Cardiac muscle cell (in vitro differentiated cells and primary cell): Measurements from ENCODE around the gene DHFR2. TPM values are rescaled to one million over a fixed set of nuclear protein-coding genes. Genes with fewer than 3 reads are reported as not detected.
"Not testable (repeated sequence)": the region's sequence is repeated elsewhere in the genome, so short reads cannot be mapped to it uniquely, and the experiment has no call there.

Experiments
- DNase-seq, 2 donors: peaks; one replicate each; pipeline versions ENCODE4 v3.0.0 to v3.0.0-alpha.2; 2010 to 2017; ENCODE audit warnings: low read depth in 1 of 2, low spot score in 1 of 2
- H3K27ac ChIP-seq: fragments of 200-600 bp; sonication (generic); 2 replicates; pipeline ENCODE4 v1.5.1; 2016
- H3K27me3 ChIP-seq: fragments of 200-600 bp; sonication (generic); 2 replicates; pipeline ENCODE4 v1.6.0; 2016; ENCODE audit warnings: control low read depth
- H3K36me3 ChIP-seq: fragments of 200-600 bp; sonication (generic); 2 replicates; pipeline ENCODE4 v1.5.1; 2016; ENCODE audit warnings: control low read depth
- H3K4me1 ChIP-seq: fragments of 200-600 bp; sonication (generic); 2 replicates; pipeline ENCODE4 v1.8.1; 2017; ENCODE audit warnings: low read depth, mild to moderate bottlenecking, mixed run types
- H3K4me3 ChIP-seq: fragments of 200-600 bp; sonication (generic); 2 replicates; pipeline ENCODE4 v1.5.1; 2016; ENCODE audit warnings: mild to moderate bottlenecking
- H3K9me3 ChIP-seq: fragments of 200-600 bp; sonication (generic); 2 replicates; pipeline ENCODE4 v1.5.1; 2017; ENCODE audit warnings: low read depth, mild to moderate bottlenecking, control low read depth
- polyA plus RNA-seq: library from polyadenylated mRNA; unstranded; fragments of >200 nt; fragmentation: Nextera tagmentation; extraction: Ambion mirVana; gene quantifications from 2 replicates; pipeline ENCODE4 v1.2.1, GENCODE V29; 2016
- total RNA-seq: library from RNA; depleted of rRNA; stranded (reverse); fragments of >200 nt; gene quantifications from 2 replicates; pipeline ENCODE4 v1.2.3, GENCODE V29; 2016
- TF ChIP-seq, protein P1 (sequence below): IDR thresholded peaks from 2 replicates; pipeline ENCODE4 v1.5.1; 2012; ENCODE audit warnings: low read depth, mild to moderate bottlenecking, low read length

The DHFR2 gene
- total and polyA plus RNA-seq, 2 experiments from 2014 or later: 1.5 to 3.4 TPM

DNA sequence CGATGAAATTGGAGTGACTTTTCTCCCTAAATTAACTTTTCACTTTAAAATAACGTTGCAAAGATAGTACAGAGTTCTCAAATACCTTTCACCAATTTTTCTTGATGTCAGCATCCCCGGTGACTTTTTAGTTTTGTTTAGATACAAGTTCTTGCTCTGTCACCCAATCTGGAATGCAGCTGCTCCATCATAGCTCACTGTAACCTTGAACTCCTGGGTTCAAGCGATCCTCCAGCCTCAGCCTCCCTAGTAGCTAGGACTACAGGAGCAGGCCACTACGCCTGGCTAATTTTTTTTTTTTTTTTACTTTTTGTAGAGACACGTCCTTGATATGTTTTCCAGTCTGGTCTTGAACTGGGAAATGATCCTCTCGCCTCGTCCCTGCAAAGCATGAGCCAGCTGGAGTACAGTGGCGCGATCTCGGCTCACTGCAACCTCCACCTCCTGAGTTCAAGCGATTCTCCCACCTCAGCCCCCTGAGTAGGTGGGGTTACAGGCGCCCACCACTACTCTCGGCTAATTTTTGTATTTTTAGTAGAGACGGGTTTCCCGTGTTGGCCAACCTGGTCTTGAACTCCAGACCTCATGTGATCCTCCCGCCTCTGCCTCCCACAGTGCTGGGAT, 892 bp upstream of the DHFR2 start:
- peaks cover 12% of the 10 kb centered on the region for H3K4me1 ChIP-seq
- H3K27me3 ChIP-seq: no peaks in the 10 kb centered on the region
- peak overlapping the region; percentile 88 for H3K4me3 ChIP-seq
- no peaks in the 10 kb centered on the region for H3K36me3 ChIP-seq
- TF ChIP-seq, protein P1, sequence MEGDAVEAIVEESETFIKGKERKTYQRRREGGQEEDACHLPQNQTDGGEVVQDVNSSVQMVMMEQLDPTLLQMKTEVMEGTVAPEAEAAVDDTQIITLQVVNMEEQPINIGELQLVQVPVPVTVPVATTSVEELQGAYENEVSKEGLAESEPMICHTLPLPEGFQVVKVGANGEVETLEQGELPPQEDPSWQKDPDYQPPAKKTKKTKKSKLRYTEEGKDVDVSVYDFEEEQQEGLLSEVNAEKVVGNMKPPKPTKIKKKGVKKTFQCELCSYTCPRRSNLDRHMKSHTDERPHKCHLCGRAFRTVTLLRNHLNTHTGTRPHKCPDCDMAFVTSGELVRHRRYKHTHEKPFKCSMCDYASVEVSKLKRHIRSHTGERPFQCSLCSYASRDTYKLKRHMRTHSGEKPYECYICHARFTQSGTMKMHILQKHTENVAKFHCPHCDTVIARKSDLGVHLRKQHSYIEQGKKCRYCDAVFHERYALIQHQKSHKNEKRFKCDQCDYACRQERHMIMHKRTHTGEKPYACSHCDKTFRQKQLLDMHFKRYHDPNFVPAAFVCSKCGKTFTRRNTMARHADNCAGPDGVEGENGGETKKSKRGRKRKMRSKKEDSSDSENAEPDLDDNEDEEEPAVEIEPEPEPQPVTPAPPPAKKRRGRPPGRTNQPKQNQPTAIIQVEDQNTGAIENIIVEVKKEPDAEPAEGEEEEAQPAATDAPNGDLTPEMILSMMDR: no peak
- H3K9me3 ChIP-seq: no peaks in the 10 kb centered on the region
- no peak for DNase-seq
- peak overlapping the region; percentile 94 for H3K27ac ChIP-seq

DNA sequence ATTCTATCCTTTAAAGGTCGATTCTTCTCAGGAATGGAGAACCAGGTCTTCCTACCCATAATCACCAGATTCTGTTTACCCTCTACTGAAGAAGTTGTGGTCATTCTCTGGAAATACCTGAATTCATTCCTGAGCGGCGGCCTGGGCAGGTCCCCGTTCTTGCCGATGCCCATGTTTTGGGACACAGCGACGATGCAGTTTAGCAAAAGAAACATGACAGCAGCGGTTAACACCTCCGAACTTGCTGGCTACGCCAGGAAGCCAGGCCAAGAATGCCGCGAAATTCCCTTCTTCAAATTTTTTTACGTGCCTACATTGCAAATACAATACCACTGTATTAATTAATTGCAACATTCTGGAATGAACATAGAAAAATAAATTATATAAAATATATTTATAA, 1.4 kb downstream of the DHFR2 start:
- no peak overlapping the region for H3K27ac ChIP-seq
- no peaks in the 10 kb centered on the region for H3K9me3 ChIP-seq
- no peak for DNase-seq
- TF ChIP-seq, protein P1: no peak
- peaks cover 12% of the 10 kb centered on the region for H3K4me1 ChIP-seq
- no peaks in the 10 kb centered on the region for H3K27me3 ChIP-seq
- H3K36me3 ChIP-seq: no peaks in the 10 kb centered on the region
- no peak overlapping the region for H3K4me3 ChIP-seq

DNA sequence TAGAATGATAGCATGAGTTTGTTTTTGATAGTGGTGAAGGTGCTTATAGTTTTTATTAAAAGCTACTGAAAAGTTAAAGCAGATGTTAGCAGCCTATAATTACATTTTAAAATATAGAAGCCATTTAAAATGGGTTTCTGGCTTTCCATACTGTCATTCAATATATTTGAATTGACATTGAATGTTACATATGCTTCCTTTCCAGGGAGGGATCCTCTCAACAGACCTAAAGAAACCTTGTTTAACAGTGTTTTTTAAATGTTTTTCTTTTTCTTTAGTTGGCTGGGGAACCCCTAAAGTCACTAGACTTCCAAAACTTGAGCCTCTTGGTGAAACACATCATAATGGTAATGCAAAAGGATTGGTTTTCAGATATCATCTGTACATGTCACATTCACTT, 12.2 kb downstream of the DHFR2 start:
- no peak overlapping the region for H3K27ac ChIP-seq
- no peak for DNase-seq
- H3K36me3 ChIP-seq: peaks cover 7% of the 10 kb centered on the region
- no peaks in the 10 kb centered on the region for H3K9me3 ChIP-seq
- H3K4me1 ChIP-seq: no peaks in the 10 kb centered on the region
- no peaks in the 10 kb centered on the region for H3K27me3 ChIP-seq
- TF ChIP-seq, protein P1: no peak
- H3K4me3 ChIP-seq: no peak overlapping the region

DNA sequence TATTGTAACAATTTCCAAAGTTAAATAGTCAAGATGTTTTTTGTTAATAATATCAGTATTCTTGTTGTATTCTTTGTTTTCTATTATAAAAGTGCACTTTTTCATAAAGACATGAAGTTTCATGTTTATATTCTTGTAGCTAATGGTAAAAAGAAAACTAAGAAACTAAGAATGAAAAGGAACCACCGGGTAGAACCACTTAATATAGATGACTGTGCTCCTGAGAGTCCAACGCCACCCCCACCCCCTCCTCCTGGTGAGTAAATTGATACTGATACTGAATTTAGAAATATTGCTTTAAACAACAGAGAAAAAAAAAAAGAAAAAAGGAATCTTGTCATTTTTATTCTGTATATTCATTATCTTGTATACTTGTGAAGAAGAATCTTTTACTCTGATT, 13.4 kb downstream of the DHFR2 start:
- H3K27me3 ChIP-seq: no peaks in the 10 kb centered on the region
- no peaks in the 10 kb centered on the region for H3K4me1 ChIP-seq
- no peak overlapping the region for H3K27ac ChIP-seq
- no peak overlapping the region for H3K4me3 ChIP-seq
- no peaks in the 10 kb centered on the region for H3K9me3 ChIP-seq
- DNase-seq: no peak
- H3K36me3 ChIP-seq: peaks cover 7% of the 10 kb centered on the region
- TF ChIP-seq, protein P1: no peak

DNA sequence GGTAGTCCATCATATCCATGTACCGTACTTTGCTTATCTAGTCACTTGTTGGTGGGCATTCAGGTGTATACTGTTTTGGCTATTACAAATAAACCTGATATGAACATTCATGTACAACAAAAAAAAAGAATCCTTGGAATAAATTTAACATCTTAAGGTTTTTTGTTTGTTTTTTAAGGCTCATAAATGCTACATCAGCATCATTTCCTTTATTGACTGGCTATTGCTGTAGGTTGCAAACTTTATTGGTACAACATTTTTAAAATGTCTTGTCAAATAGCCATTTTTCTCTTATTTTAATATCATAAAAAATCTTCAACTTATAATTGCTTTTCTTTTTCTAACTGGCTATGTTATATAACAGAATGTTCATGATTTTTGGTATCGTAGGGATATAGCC, 16.2 kb downstream of the DHFR2 start:
- Histone ChIP-seq H3K4me3 (no peak overlapping the region), H3K27me3 (no peaks in the 10 kb centered on the region), H3K4me1 (no peaks in the 10 kb centered on the region), H3K27ac (no peak overlapping the region), H3K36me3 (peaks cover 4% of the 10 kb centered on the region), H3K9me3 (no peaks in the 10 kb centered on the region)
- DNase-seq: no peak
- TF ChIP-seq, protein P1: no peak

DNA sequence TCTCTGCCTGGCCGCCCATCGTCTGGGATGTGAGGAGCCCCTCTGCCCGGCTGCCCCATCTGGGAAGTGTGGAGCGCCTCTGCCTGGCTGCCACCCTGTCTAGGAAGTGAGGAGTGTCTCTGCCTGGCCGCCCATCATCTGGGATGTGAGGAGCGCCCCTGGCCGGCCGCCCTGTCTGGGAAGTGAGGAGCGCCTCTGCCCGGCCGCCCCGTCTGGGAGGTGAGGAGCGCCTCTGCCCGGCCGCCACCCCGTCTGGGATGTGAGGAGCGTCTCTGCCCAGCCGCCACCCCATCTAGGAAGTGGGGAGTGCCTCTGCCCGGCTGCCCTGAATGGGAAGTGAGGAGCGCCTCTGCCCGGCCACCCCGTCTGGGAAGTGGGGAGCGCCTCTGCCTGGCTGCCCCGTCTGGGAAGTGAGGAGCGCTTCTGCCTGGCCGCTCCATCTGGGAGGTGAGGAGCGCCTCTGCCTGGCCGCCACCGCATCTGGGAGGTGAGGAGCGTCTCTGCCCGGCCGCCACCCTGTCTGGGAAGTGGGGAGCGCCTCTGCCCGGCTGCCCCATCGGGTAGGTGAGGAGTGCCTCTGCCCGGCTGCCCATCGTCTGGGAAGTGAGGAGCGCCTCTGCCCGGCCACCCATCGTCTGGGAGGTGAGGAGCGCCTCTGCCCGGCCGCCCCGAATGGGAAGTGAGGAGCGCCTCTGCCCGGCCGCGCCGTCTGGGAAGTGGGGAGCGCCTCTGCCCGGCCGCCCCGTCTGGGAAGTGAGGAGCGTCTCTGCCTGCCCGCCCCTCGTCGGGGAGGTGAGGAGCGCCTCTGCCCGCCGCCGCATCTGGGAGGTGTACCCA, 18.4 kb downstream of the DHFR2 start:
- H3K27ac ChIP-seq, H3K36me3 ChIP-seq, H3K9me3 ChIP-seq, H3K4me3 ChIP-seq, H3K27me3 ChIP-seq, H3K4me1 ChIP-seq, DNase-seq: not testable (repeated sequence)
